ENCODE data around the gene KIFC3.

KIFC3 gene

GRCh38 chr16:57825298-57826044 lies 23.2 kb upstream of the KIFC3 start:
- Histone ChIP-seq H3K27ac (ENCODE audit: low read length) (no peak overlapping the region), H3K27me3 (ENCODE audit: control insufficient read depth, insufficient read depth, low read length) (no peaks in the 10 kb centered on the region), H3K4me1 (ENCODE audit: control insufficient read depth, insufficient read depth, low read length) (peaks cover 3% of the 10 kb centered on the region; the same call in 1 of the 2 replicates), H3K9me3 (ENCODE audit: control insufficient read depth, insufficient read depth, low read length) (no peaks in the 10 kb centered on the region), H3K4me3 (ENCODE audit: low read length) (no peak overlapping the region), H3K36me3 (ENCODE audit: control insufficient read depth, insufficient read depth, low read length) (no peaks in the 10 kb centered on the region)
- no CpG with 5 or more reads among the region's 6 CpGs for WGBS (ENCODE audit: insufficient coverage, insufficient read length)
- no peak for DNase-seq (ENCODE audit: low read depth, low spot score)

- H3K4me3 ChIP-seq (ENCODE audit: low read length) = no peak overlapping the region
- DNase-seq (ENCODE audit: low read depth, low spot score) = no peak
- peaks cover 3% of the 10 kb centered on the region; the same call in 1 of the 2 replicates for H3K4me1 ChIP-seq (ENCODE audit: control insufficient read depth, insufficient read depth, low read length)
- no peaks in the 10 kb centered on the region for H3K36me3 ChIP-seq (ENCODE audit: control insufficient read depth, insufficient read depth, low read length)
- no peak overlapping the region for H3K27ac ChIP-seq (ENCODE audit: low read length)
- WGBS (ENCODE audit: insufficient coverage, insufficient read length) = no CpG with 5 or more reads among the region's 2 CpGs
- no peaks in the 10 kb centered on the region for H3K27me3 ChIP-seq (ENCODE audit: control insufficient read depth, insufficient read depth, low read length)
- H3K9me3 ChIP-seq (ENCODE audit: control insufficient read depth, insufficient read depth, low read length) = no peaks in the 10 kb centered on the region
These were observed 22.6 kb upstream of the KIFC3 start for GRCh38 chr16:57824888-57825287.

- H3K4me1 ChIP-seq (ENCODE audit: control insufficient read depth, insufficient read depth, low read length) = peaks cover 3% of the 10 kb centered on the region; the same call in 1 of the 2 replicates
- no peak for DNase-seq (ENCODE audit: low read depth, low spot score)
- no peaks in the 10 kb centered on the region for H3K9me3 ChIP-seq (ENCODE audit: control insufficient read depth, insufficient read depth, low read length)
- no peak overlapping the region for H3K27ac ChIP-seq (ENCODE audit: low read length)
- no peak overlapping the region for H3K4me3 ChIP-seq (ENCODE audit: low read length)
- H3K27me3 ChIP-seq (ENCODE audit: control insufficient read depth, insufficient read depth, low read length) = no peaks in the 10 kb centered on the region
- no peaks in the 10 kb centered on the region for H3K36me3 ChIP-seq (ENCODE audit: control insufficient read depth, insufficient read depth, low read length)
- no CpG with 5 or more reads among the region's 5 CpGs for WGBS (ENCODE audit: insufficient coverage, insufficient read length)
These were observed 21.5 kb upstream of the KIFC3 start for GRCh38 chr16:57823836-57824235.

GRCh38 chr16:57822856-57823255 lies 20.6 kb upstream of the KIFC3 start:
- Histone ChIP-seq H3K36me3 (ENCODE audit: control insufficient read depth, insufficient read depth, low read length) (no peaks in the 10 kb centered on the region), H3K27me3 (ENCODE audit: control insufficient read depth, insufficient read depth, low read length) (no peaks in the 10 kb centered on the region), H3K4me1 (ENCODE audit: control insufficient read depth, insufficient read depth, low read length) (peaks cover 3% of the 10 kb centered on the region; the same call in 1 of the 2 replicates), H3K9me3 (ENCODE audit: control insufficient read depth, insufficient read depth, low read length) (no peaks in the 10 kb centered on the region), H3K27ac (ENCODE audit: low read length) (no peak overlapping the region), H3K4me3 (ENCODE audit: low read length) (no peak overlapping the region)
- WGBS (ENCODE audit: insufficient coverage, insufficient read length) = no CpG with 5 or more reads among the region's 2 CpGs
- DNase-seq (ENCODE audit: low read depth, low spot score) = no peak

- Histone ChIP-seq H3K27ac (ENCODE audit: low read length) (no peak overlapping the region), H3K36me3 (ENCODE audit: control insufficient read depth, insufficient read depth, low read length) (no peaks in the 10 kb centered on the region), H3K4me3 (ENCODE audit: low read length) (no peak overlapping the region), H3K4me1 (ENCODE audit: control insufficient read depth, insufficient read depth, low read length) (peaks cover 3% of the 10 kb centered on the region; the same call in 1 of the 2 replicates), H3K27me3 (ENCODE audit: control insufficient read depth, insufficient read depth, low read length) (no peaks in the 10 kb centered on the region), H3K9me3 (ENCODE audit: control insufficient read depth, insufficient read depth, low read length) (no peaks in the 10 kb centered on the region)
- DNase-seq (ENCODE audit: low read depth, low spot score) = no peak
- WGBS (ENCODE audit: insufficient coverage, insufficient read length) = no CpG with 5 or more reads among the region's 5 CpGs
These were observed 19.8 kb upstream of the KIFC3 start for GRCh38 chr16:57822018-57822553.

GRCh38 chr16:57821149-57821971 lies 19.1 kb upstream of the KIFC3 start:
- Histone ChIP-seq H3K36me3 (ENCODE audit: control insufficient read depth, insufficient read depth, low read length) (no peaks in the 10 kb centered on the region), H3K4me1 (ENCODE audit: control insufficient read depth, insufficient read depth, low read length) (peaks cover 6% of the 10 kb centered on the region; the same call in 1 of the 2 replicates), H3K27me3 (ENCODE audit: control insufficient read depth, insufficient read depth, low read length) (no peaks in the 10 kb centered on the region), H3K27ac (ENCODE audit: low read length) (no peak overlapping the region), H3K4me3 (ENCODE audit: low read length) (no peak overlapping the region), H3K9me3 (ENCODE audit: control insufficient read depth, insufficient read depth, low read length) (no peaks in the 10 kb centered on the region)
- no peak for DNase-seq (ENCODE audit: low read depth, low spot score)
- no CpG with 5 or more reads among the region's 10 CpGs for WGBS (ENCODE audit: insufficient coverage, insufficient read length)

GRCh38 chr16:57818377-57819064 lies 16.2 kb upstream of the KIFC3 start:
- no peak for DNase-seq (ENCODE audit: low read depth, low spot score)
- no peaks in the 10 kb centered on the region for H3K9me3 ChIP-seq (ENCODE audit: control insufficient read depth, insufficient read depth, low read length)
- WGBS (ENCODE audit: insufficient coverage, insufficient read length) = no CpG with 5 or more reads among the region's 8 CpGs
- no peak overlapping the region for H3K4me3 ChIP-seq (ENCODE audit: low read length)
- peaks cover 5% of the 10 kb centered on the region; the same call in 1 of the 2 replicates for H3K4me1 ChIP-seq (ENCODE audit: control insufficient read depth, insufficient read depth, low read length)
- no peaks in the 10 kb centered on the region for H3K27me3 ChIP-seq (ENCODE audit: control insufficient read depth, insufficient read depth, low read length)
- no peaks in the 10 kb centered on the region for H3K36me3 ChIP-seq (ENCODE audit: control insufficient read depth, insufficient read depth, low read length)
- H3K27ac ChIP-seq (ENCODE audit: low read length) = no peak overlapping the region

- Histone ChIP-seq H3K27ac (ENCODE audit: low read length) (no peak overlapping the region), H3K4me3 (ENCODE audit: low read length) (no peak overlapping the region), H3K9me3 (ENCODE audit: control insufficient read depth, insufficient read depth, low read length) (no peaks in the 10 kb centered on the region), H3K36me3 (ENCODE audit: control insufficient read depth, insufficient read depth, low read length) (no peaks in the 10 kb centered on the region), H3K4me1 (ENCODE audit: control insufficient read depth, insufficient read depth, low read length) (peaks cover 6% of the 10 kb centered on the region; the same call in 1 of the 2 replicates), H3K27me3 (ENCODE audit: control insufficient read depth, insufficient read depth, low read length) (no peaks in the 10 kb centered on the region)
- no peak for DNase-seq (ENCODE audit: low read depth, low spot score)
These were observed 15.4 kb upstream of the KIFC3 start for GRCh38 chr16:57817680-57818079.

GRCh38 chr16:57815987-57816745 lies 13.9 kb upstream of the KIFC3 start:
- H3K4me3 ChIP-seq (ENCODE audit: low read length) = no peak overlapping the region
- H3K4me1 ChIP-seq (ENCODE audit: control insufficient read depth, insufficient read depth, low read length) = peaks cover 7% of the 10 kb centered on the region; the same call in 1 of the 2 replicates
- no peaks in the 10 kb centered on the region for H3K36me3 ChIP-seq (ENCODE audit: control insufficient read depth, insufficient read depth, low read length)
- no peaks in the 10 kb centered on the region for H3K27me3 ChIP-seq (ENCODE audit: control insufficient read depth, insufficient read depth, low read length)
- WGBS (ENCODE audit: insufficient coverage, insufficient read length) = no CpG with 5 or more reads among the region's 16 CpGs
- no peak overlapping the region for H3K27ac ChIP-seq (ENCODE audit: low read length)
- H3K9me3 ChIP-seq (ENCODE audit: control insufficient read depth, insufficient read depth, low read length) = no peaks in the 10 kb centered on the region
- no peak for DNase-seq (ENCODE audit: low read depth, low spot score)
